Chondrocyte (in vitro differentiated cells): Measurements from ENCODE around the gene TREH. TPM values are rescaled to one million over a fixed set of nuclear protein-coding genes. Genes with fewer than 3 reads are reported as not detected.

Experiments
- DNase-seq: peaks from one replicate; pipeline ENCODE4 v3.0.0; 2021; ENCODE audit warnings: mixed read lengths, low spot score
- H3K27ac Mint-ChIP-seq: one replicate; pipeline ENCODE4 v1.8.0; 2021; ENCODE audit warnings: mild to moderate bottlenecking, moderate library complexity, mixed read lengths; ENCODE audit not compliant: unreplicated experiment
- H3K27me3 Mint-ChIP-seq: 2 replicates; pipeline ENCODE4 v1.8.0; 2021; ENCODE audit warnings: low read depth, mixed read lengths
- H3K36me3 Mint-ChIP-seq: 2 replicates; pipeline ENCODE4 v1.8.0; 2021; ENCODE audit warnings: low read depth, mixed read lengths
- H3K4me1 Mint-ChIP-seq: 2 replicates; pipeline ENCODE4 v1.8.0; 2021; ENCODE audit warnings: low read depth, mild to moderate bottlenecking, mixed read lengths
- H3K4me3 Mint-ChIP-seq: one replicate; pipeline ENCODE4 v1.8.0; 2021; ENCODE audit warnings: mild to moderate bottlenecking, moderate library complexity, mixed read lengths; ENCODE audit not compliant: unreplicated experiment
- H3K9me3 Mint-ChIP-seq: 2 replicates; pipeline ENCODE4 v1.8.0; 2021; ENCODE audit warnings: low read depth, mixed read lengths
- total RNA-seq: library from RNA; stranded (reverse); gene quantifications from 3 replicates; pipeline ENCODE4 v1.2.1, GENCODE V29; 2021
- TF ChIP-seq, protein P1 (sequence below): fragments of 200-600 bp; sonication (generic); IDR thresholded peaks from 2 replicates; pipeline ENCODE4 v1.5.0; 2021; ENCODE audit warnings: antibody characterized with exemption, mild to moderate bottlenecking, moderate library complexity

The TREH gene
- total RNA-seq, 1 donor from 2014 or later = not detected

GRCh38 chr11:118610773-118611432 lies 68.5 kb downstream of the TREH start:
- TF ChIP-seq, protein P1, sequence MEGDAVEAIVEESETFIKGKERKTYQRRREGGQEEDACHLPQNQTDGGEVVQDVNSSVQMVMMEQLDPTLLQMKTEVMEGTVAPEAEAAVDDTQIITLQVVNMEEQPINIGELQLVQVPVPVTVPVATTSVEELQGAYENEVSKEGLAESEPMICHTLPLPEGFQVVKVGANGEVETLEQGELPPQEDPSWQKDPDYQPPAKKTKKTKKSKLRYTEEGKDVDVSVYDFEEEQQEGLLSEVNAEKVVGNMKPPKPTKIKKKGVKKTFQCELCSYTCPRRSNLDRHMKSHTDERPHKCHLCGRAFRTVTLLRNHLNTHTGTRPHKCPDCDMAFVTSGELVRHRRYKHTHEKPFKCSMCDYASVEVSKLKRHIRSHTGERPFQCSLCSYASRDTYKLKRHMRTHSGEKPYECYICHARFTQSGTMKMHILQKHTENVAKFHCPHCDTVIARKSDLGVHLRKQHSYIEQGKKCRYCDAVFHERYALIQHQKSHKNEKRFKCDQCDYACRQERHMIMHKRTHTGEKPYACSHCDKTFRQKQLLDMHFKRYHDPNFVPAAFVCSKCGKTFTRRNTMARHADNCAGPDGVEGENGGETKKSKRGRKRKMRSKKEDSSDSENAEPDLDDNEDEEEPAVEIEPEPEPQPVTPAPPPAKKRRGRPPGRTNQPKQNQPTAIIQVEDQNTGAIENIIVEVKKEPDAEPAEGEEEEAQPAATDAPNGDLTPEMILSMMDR = peak; percentile 95
- Mint-ChIP-seq H3K9me3 (no peaks in the 10 kb centered on the region), H3K36me3 (peaks cover 3% of the 10 kb centered on the region), H3K27ac (peak overlapping the region; percentile 88), H3K27me3 (no peaks in the 10 kb centered on the region), H3K4me3 (peak overlapping the region; percentile 70), H3K4me1 (peaks cover 76% of the 10 kb centered on the region)
- DNase-seq = peak; percentile 90

GRCh38 chr11:118610225-118610772 lies 69.2 kb downstream of the TREH start:
- Mint-ChIP-seq H3K4me1 (peaks cover 76% of the 10 kb centered on the region), H3K27ac (peak overlapping the region; percentile 96), H3K27me3 (no peaks in the 10 kb centered on the region), H3K36me3 (no peaks in the 10 kb centered on the region), H3K4me3 (peak overlapping the region; percentile 70), H3K9me3 (no peaks in the 10 kb centered on the region)
- TF ChIP-seq, protein P1 = no peak
- DNase-seq = no peak

- H3K4me1 Mint-ChIP-seq = peaks cover 76% of the 10 kb centered on the region
- TF ChIP-seq, protein P1 = no peak
- H3K9me3 Mint-ChIP-seq = no peaks in the 10 kb centered on the region
Observed at GRCh38 chr11:118609380-118610224, 69.8 kb downstream of the TREH start.

DNA sequence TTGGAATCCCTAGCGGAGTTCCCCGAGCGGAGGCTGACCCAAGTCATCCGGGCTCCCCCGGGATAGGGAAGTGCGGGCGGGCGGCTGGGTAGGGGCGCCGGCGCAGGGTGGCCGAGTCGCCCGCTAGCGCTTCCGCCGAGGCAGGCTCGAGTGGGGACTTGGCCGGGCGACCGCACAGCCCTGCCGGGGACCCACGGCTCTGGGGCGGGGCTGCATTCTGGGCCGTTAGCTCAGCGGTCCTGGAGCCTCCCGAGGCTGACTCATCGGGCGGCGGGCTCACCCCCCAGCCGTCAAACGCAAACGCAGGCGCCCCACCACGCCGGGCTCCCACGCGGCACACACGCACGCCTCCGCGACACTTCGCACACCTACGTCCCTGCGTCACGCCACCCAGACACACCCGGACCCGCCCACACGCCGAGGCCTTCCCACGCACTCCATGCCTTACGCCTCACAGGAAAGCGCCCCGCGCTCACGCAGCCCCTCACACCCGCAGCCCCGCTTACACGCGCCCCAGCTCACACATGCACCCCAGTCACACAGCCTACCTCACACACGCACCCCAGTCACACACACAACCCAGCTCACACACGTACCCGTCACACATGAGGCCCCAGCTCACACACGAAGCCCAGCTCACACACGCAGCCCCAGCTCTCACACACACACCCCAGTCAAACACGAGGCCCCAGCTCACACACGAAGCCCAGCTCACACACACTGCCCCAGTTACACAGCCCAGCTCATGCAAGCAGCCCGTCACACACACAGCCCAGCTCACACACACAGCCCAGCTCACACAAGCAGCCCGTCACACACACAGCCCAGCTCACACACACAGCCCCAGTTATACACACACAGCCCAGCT lies 70.9 kb downstream of the TREH start:
- H3K4me3 Mint-ChIP-seq = peak overlapping the region; percentile 70
- no peaks in the 10 kb centered on the region for H3K9me3 Mint-ChIP-seq
- DNase-seq = peak; percentile 93
- H3K27ac Mint-ChIP-seq = peak overlapping the region; percentile 96
- H3K4me1 Mint-ChIP-seq = peaks cover 76% of the 10 kb centered on the region
- H3K27me3 Mint-ChIP-seq = no peaks in the 10 kb centered on the region
- TF ChIP-seq, protein P1 = no peak
- H3K36me3 Mint-ChIP-seq = no peaks in the 10 kb centered on the region

More at GRCh38 chr11:118609380-118610224, 69.8 kb downstream of the TREH start:
- H3K36me3 Mint-ChIP-seq = no peaks in the 10 kb centered on the region
- H3K27me3 Mint-ChIP-seq = no peaks in the 10 kb centered on the region
- H3K27ac Mint-ChIP-seq = peak overlapping the region; percentile 96
- peak; percentile 88 for DNase-seq
- peak overlapping the region; percentile 70 for H3K4me3 Mint-ChIP-seq
